Testis (tissue), 3 donors: ENCODE results near the gene CDH4. TPM values are rescaled to one million over a fixed set of nuclear protein-coding genes. Genes with fewer than 3 reads are reported as not detected.

Source experiments
- DNase-seq: peaks from one replicate; pipeline ENCODE4 v3.0.0-alpha.2; 2019
- H3K27ac ChIP-seq, 2 donors: fragments of 200-600 bp; sonication (generic); one replicate each; pipeline ENCODE4 v1.5.1; 2019
- H3K27me3 ChIP-seq: fragments of 200-600 bp; sonication (generic); one replicate; pipeline ENCODE4 v1.5.1; 2019
- H3K36me3 ChIP-seq: fragments of 200-600 bp; sonication (generic); one replicate; pipeline ENCODE4 v1.5.1; 2017; ENCODE audit warnings: low read depth; ENCODE audit errors: missing control alignments
- H3K4me1 ChIP-seq: fragments of 200-600 bp; sonication (generic); one replicate; pipeline ENCODE4 v1.5.1; 2019
- H3K4me3 ChIP-seq, 2 donors: fragments of 200-600 bp; sonication (generic); one replicate each; pipeline ENCODE4 v1.5.1; 2017 to 2019
- H3K9me3 ChIP-seq: fragments of 200-600 bp; sonication (generic); one replicate; pipeline ENCODE4 v1.5.1; 2017
- POLR2A ChIP-seq: fragments of 450-650 bp; IDR thresholded peaks from one replicate; pipeline ENCODE4 v1.6.1; 2017; ENCODE audit warnings: antibody characterized with exemption, mild to moderate bottlenecking, moderate library complexity
- WGBS, 2 donors: methylation state at CpG; one replicate each; pipeline ENCODE4 v1.1.5; 2018; 5-methylcytosine and 5-hydroxymethylcytosine counted together
- intact Hi-C: fragments of 100-400 bp; cut with DNase I; formaldehyde crosslinking; loops from one replicate; pipeline ENCODE4 v1.15.1; 2023; ENCODE audit warnings: low total_unique reads
- polyA plus RNA-seq: library from polyadenylated mRNA; stranded (reverse); fragments of 350-450 nt; fragmentation: Illumina TruSeq; extraction: RNeasy Lipid Tissue Mini Kit (QIAGEN cat#74804); gene quantifications from one replicate; pipeline ENCODE4 v1.2.3, GENCODE V29; 2014; ENCODE audit warnings: low read depth, low replicate concordance; ENCODE audit not compliant: insufficient read depth
- total RNA-seq, 2 donors: library from RNA; depleted of rRNA; stranded (reverse); fragments of >200 nt; gene quantifications; one replicate each; pipeline ENCODE4 v1.2.3, GENCODE V29; 2016
- TF ChIP-seq, protein P1 (sequence below), 3 experiments: fragments of 450-650 bp in 2 of 3; fragments of 200-600 bp in 1 of 3; sonication (generic) in 1 of 3; IDR thresholded peaks; one replicate each; pipeline ENCODE4 v1.5.1; 2016 to 2019; ENCODE audit warnings: antibody characterized with exemption in 3 of 3, mild to moderate bottlenecking in 2 of 3, moderate library complexity in 1 of 3

CDH4 gene
- total and polyA plus RNA-seq, 3 donors from 2014 or later: 1.4 to 3.3 (median 1.9) TPM

- Histone ChIP-seq H3K27me3 (no peaks in the 10 kb centered on the region), H3K27ac (no peak overlapping the region), H3K9me3 (no peaks in the 10 kb centered on the region), H3K4me3 (no peak overlapping the region), H3K36me3 (no peaks in the 10 kb centered on the region), H3K4me1 (no peaks in the 10 kb centered on the region)
- no peak for DNase-seq
- TF ChIP-seq POLR2A: no peak
- TF ChIP-seq, protein P1, sequence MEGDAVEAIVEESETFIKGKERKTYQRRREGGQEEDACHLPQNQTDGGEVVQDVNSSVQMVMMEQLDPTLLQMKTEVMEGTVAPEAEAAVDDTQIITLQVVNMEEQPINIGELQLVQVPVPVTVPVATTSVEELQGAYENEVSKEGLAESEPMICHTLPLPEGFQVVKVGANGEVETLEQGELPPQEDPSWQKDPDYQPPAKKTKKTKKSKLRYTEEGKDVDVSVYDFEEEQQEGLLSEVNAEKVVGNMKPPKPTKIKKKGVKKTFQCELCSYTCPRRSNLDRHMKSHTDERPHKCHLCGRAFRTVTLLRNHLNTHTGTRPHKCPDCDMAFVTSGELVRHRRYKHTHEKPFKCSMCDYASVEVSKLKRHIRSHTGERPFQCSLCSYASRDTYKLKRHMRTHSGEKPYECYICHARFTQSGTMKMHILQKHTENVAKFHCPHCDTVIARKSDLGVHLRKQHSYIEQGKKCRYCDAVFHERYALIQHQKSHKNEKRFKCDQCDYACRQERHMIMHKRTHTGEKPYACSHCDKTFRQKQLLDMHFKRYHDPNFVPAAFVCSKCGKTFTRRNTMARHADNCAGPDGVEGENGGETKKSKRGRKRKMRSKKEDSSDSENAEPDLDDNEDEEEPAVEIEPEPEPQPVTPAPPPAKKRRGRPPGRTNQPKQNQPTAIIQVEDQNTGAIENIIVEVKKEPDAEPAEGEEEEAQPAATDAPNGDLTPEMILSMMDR (IDR thresholded peaks at IDR 0.05): no peak
- 62 to 73% methylated on average over 12 to 22 of the region's 22 CpGs for WGBS, 2 donors
- intact Hi-C loops: no loop called here
Observed at GRCh38 chr20:61494763-61495575, 242.9 kb downstream of the CDH4 start.

DNA sequence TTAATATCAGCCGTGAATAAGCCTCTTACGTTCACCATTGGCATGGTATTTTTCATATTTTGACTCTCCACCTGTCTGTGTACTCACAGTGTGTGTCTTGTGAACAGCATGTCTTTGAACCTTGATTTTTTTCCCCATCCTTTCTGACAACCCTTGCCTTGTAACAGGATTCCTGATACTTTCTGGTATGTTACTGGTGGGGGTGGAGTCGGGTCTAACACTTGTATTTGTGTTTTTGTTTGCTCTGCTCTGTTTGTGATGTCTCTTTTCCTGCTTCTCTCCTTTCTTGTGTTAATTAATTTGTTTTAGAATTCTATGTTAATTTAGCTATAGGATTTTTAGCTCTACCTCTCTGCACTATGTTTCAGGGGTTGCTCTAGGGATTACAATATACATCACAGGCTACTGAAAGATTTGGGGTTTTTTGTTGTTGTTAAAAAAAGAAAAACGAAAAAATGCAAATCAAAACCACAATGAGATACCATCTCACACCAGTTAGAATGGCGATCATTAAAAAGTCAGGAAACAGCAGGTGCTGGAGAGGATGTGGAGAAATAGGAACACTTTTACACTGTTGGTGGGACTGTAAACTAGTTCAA is 245.1 kb downstream of the CDH4 start:
- H3K9me3 ChIP-seq: no peaks in the 10 kb centered on the region
- no peak for TF ChIP-seq POLR2A
- TF ChIP-seq, protein P1 (IDR thresholded peaks at IDR 0.05): no peak
- WGBS, 2 donors: 50 to 51% methylated on average over 5 of the region's 5 CpGs
- H3K4me3 ChIP-seq: no peak overlapping the region
- intact Hi-C loops: no loop called here
- H3K27me3 ChIP-seq: no peaks in the 10 kb centered on the region
- H3K36me3 ChIP-seq: no peaks in the 10 kb centered on the region
- H3K4me1 ChIP-seq: no peaks in the 10 kb centered on the region
- H3K27ac ChIP-seq: no peak overlapping the region
- no peak for DNase-seq

GRCh38 chr20:61499859-61500554 is 247.9 kb downstream of the CDH4 start:
- DNase-seq: no peak
- 80 to 83% methylated on average over 18 to 19 of the region's 19 CpGs for WGBS, 2 donors
- Histone ChIP-seq H3K4me1 (no peaks in the 10 kb centered on the region), H3K9me3 (no peaks in the 10 kb centered on the region), H3K36me3 (no peaks in the 10 kb centered on the region), H3K4me3 (no peak overlapping the region), H3K27me3 (no peaks in the 10 kb centered on the region), H3K27ac (no peak overlapping the region)
- TF ChIP-seq, protein P1 (IDR thresholded peaks at IDR 0.05): no peak
- TF ChIP-seq POLR2A: no peak
- intact Hi-C loops: no loop called here

- H3K36me3 ChIP-seq: no peaks in the 10 kb centered on the region
- H3K4me3 ChIP-seq: no peak overlapping the region
- no peak for DNase-seq
- no peak for TF ChIP-seq POLR2A
- TF ChIP-seq, protein P1 (IDR thresholded peaks at IDR 0.05): no peak
- H3K9me3 ChIP-seq: no peaks in the 10 kb centered on the region
- H3K27me3 ChIP-seq: no peaks in the 10 kb centered on the region
- 49 to 51% methylated on average over 11 of the region's 11 CpGs for WGBS, 2 donors
- intact Hi-C loops: no loop called here
- H3K4me1 ChIP-seq: no peaks in the 10 kb centered on the region
- H3K27ac ChIP-seq: no peak overlapping the region
Observed at GRCh38 chr20:61500791-61501321, 248.8 kb downstream of the CDH4 start.
